Esophagus muscularis mucosa (tissue), 3 donors: ENCODE data around the gene ACAA2.

Experiments
- POLR2A ChIP-seq: fragments of 450-650 bp; IDR thresholded peaks from one replicate; pipeline ENCODE4 v1.6.1; 2017; ENCODE audit warnings: antibody characterized with exemption, moderate library complexity, mild to moderate bottlenecking, low read depth
- POLR2AphosphoS5 ChIP-seq, 2 donors: sonication (generic); formaldehyde crosslinking; IDR thresholded peaks; one replicate each; pipeline ENCODE4 v1.6.1; 2017; ENCODE audit warnings: antibody characterized with exemption in 2 of 2
- TF ChIP-seq, protein P1 (sequence below), 3 experiments: fragments of 200-600 bp in 2 of 3; fragments of 450-650 bp in 1 of 3; sonication (generic) in 2 of 3; IDR thresholded peaks; one replicate each; pipeline ENCODE4 v1.5.1; 2017 to 2019; ENCODE audit warnings: antibody characterized with exemption in 3 of 3, mild to moderate bottlenecking in 2 of 3, moderate library complexity in 1 of 3

DNA sequence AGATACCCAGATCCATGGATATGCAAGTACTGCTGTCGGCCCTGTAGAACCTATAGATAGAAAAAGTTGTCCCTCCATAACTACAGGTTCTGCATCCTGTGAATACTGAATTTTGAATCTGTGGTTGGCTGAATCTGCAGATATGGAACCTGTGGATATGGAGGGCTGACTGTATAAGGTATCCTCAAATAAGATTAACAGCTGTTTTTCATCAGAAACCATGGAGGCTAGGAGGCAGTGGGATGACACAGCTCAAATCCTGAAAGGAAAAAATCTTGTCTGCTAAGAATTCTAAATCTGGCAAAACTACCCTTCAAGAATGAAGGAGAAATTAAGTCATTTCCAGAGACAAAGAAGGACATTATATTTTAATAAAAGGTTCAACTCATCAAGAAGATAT is 14.7 kb upstream of the ACAA2 start:
- TF ChIP-seq POLR2AphosphoS5 (IDR thresholded peaks at IDR 0.05) (no peak), POLR2A (no peak)
- TF ChIP-seq, protein P1, sequence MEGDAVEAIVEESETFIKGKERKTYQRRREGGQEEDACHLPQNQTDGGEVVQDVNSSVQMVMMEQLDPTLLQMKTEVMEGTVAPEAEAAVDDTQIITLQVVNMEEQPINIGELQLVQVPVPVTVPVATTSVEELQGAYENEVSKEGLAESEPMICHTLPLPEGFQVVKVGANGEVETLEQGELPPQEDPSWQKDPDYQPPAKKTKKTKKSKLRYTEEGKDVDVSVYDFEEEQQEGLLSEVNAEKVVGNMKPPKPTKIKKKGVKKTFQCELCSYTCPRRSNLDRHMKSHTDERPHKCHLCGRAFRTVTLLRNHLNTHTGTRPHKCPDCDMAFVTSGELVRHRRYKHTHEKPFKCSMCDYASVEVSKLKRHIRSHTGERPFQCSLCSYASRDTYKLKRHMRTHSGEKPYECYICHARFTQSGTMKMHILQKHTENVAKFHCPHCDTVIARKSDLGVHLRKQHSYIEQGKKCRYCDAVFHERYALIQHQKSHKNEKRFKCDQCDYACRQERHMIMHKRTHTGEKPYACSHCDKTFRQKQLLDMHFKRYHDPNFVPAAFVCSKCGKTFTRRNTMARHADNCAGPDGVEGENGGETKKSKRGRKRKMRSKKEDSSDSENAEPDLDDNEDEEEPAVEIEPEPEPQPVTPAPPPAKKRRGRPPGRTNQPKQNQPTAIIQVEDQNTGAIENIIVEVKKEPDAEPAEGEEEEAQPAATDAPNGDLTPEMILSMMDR (IDR thresholded peaks at IDR 0.05) = no peak
